ENCODE measurements around the gene SLC34A2.

SLC34A2 gene

DNA sequence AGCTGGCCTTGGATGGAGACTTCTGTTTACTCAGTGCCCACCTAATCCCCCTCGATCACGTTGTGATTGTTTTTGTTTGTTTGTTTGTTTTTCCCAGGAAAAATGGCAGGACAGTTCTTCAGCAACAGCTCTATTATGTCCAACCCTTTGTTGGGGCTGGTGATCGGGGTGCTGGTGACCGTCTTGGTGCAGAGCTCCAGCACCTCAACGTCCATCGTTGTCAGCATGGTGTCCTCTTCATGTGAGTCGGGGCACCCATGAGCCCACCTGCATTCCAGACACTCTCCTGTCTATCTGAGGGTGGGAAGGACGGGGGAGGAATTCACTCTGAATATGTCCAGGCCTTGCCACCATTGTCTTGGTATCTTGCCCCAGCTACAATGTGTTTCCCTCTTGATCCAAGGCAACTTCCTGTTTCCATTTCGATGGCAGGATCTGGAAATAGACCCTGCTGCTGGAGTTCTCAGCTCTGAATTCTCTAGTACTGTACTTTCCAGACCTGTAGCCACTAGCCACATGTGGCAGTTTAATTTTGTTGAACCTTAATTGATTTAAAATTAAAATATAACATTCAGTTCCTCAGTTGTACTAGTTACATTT lies 10.5 kb downstream of the SLC34A2 start:
- TF ChIP-seq EP300 (IDR thresholded peaks at IDR 0.05; ENCODE audit: borderline replicate concordance), result no peak
- no peak for TF ChIP-seq CEBPB (IDR thresholded peaks at IDR 0.05)
- no peak for TF ChIP-seq CREB1 (IDR thresholded peaks at IDR 0.05; ENCODE audit: low read depth)
- TF ChIP-seq, protein P1, sequence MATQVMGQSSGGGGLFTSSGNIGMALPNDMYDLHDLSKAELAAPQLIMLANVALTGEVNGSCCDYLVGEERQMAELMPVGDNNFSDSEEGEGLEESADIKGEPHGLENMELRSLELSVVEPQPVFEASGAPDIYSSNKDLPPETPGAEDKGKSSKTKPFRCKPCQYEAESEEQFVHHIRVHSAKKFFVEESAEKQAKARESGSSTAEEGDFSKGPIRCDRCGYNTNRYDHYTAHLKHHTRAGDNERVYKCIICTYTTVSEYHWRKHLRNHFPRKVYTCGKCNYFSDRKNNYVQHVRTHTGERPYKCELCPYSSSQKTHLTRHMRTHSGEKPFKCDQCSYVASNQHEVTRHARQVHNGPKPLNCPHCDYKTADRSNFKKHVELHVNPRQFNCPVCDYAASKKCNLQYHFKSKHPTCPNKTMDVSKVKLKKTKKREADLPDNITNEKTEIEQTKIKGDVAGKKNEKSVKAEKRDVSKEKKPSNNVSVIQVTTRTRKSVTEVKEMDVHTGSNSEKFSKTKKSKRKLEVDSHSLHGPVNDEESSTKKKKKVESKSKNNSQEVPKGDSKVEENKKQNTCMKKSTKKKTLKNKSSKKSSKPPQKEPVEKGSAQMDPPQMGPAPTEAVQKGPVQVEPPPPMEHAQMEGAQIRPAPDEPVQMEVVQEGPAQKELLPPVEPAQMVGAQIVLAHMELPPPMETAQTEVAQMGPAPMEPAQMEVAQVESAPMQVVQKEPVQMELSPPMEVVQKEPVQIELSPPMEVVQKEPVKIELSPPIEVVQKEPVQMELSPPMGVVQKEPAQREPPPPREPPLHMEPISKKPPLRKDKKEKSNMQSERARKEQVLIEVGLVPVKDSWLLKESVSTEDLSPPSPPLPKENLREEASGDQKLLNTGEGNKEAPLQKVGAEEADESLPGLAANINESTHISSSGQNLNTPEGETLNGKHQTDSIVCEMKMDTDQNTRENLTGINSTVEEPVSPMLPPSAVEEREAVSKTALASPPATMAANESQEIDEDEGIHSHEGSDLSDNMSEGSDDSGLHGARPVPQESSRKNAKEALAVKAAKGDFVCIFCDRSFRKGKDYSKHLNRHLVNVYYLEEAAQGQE (IDR thresholded peaks at IDR 0.05; ENCODE audit: low read depth), result no peak

DNA sequence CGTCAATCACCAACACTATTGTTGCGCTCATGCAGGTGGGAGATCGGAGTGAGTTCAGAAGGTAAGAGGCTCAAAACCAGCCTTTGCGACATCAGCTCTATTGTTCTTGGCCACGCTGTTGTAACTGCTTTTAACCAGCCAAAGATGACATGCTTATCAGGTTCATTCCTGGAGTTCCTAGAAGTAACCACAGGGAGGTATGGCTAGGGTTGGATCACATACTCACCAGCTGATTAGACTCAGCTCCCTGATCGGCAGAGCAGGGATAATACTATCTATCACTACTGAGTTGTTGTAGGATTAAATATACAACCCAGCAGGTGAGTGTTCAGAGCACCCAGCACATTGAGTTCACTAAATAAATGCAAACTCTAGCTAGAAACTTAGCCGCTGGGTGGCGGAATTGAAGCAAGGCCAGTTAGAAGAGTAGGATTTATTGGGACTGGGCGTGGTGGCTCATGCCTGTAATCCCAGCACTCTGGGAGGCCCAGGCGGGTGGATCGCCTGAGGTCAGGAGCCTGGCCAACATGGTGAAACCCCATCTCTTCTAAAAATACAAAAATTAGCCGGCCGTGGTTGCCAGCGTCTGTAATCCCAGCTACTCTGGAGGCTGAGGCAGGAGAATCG lies 12.4 kb downstream of the SLC34A2 start:
- TF ChIP-seq ZBTB7A (IDR thresholded peaks at IDR 0.05; ENCODE audit: low read depth) (no peak), TCF12 (IDR thresholded peaks at IDR 0.05; ENCODE audit: low read depth) (no peak), EP300 (IDR thresholded peaks at IDR 0.05; ENCODE audit: borderline replicate concordance) (peak; percentile 36; the same call in 1 of the 2 replicates), FOXM1 (IDR thresholded peaks at IDR 0.05; ENCODE audit: borderline replicate concordance, low read depth) (no peak), CEBPB (IDR thresholded peaks at IDR 0.05) (0 out of 2 replicates have a peak, but pooled peaks have one; percentile 5)

DNA sequence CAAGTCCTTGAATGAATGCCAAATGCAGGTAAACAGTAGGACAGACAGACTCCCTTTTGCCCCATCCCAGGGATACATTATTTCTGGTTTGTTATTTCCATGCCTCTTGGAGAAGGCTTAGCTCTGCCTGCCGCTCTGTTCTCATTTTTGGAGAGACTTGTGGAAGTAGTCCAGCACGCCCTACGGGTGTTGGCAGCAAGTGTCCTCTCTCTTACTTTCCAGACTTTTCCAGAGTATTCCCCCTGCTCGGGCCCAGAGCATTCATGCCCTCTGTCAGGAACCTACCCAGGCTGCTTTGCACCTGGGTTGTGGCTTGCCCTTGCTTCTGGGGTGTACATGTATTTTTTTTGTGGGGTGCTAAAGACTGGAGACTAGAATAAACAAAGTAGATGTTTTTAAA lies 15.3 kb downstream of the SLC34A2 start:
- TF ChIP-seq CREB1 (IDR thresholded peaks at IDR 0.05; ENCODE audit: low read depth), result no peak
- TF ChIP-seq TCF12 (IDR thresholded peaks at IDR 0.05; ENCODE audit: low read depth), result no peak
- TF ChIP-seq, protein P1 (IDR thresholded peaks at IDR 0.05; ENCODE audit: low read depth), result no peak
- no peak for TF ChIP-seq FOXM1 (IDR thresholded peaks at IDR 0.05; ENCODE audit: borderline replicate concordance, low read depth)
- no peak for TF ChIP-seq RAD21 (IDR thresholded peaks at IDR 0.05; ENCODE audit: low read depth)
- TF ChIP-seq TEAD4 (IDR thresholded peaks at IDR 0.05), result no peak
- TF ChIP-seq EP300 (IDR thresholded peaks at IDR 0.05; ENCODE audit: borderline replicate concordance), result no peak
- no peak for TF ChIP-seq EGR1 (IDR thresholded peaks at IDR 0.05)
- TF ChIP-seq TAF1 (IDR thresholded peaks at IDR 0.05; ENCODE audit: low read depth), result no peak
- TF ChIP-seq, protein P2, sequence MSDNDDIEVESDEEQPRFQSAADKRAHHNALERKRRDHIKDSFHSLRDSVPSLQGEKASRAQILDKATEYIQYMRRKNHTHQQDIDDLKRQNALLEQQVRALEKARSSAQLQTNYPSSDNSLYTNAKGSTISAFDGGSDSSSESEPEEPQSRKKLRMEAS (IDR thresholded peaks at IDR 0.05), result no peak
- TF ChIP-seq, protein P3, sequence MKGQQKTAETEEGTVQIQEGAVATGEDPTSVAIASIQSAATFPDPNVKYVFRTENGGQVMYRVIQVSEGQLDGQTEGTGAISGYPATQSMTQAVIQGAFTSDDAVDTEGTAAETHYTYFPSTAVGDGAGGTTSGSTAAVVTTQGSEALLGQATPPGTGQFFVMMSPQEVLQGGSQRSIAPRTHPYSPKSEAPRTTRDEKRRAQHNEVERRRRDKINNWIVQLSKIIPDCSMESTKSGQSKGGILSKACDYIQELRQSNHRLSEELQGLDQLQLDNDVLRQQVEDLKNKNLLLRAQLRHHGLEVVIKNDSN (IDR thresholded peaks at IDR 0.05), result no peak
- TF ChIP-seq YY1 (IDR thresholded peaks at IDR 0.05; ENCODE audit: low read depth), result no peak
- TF ChIP-seq NFIC (IDR thresholded peaks at IDR 0.05), result no peak
- no peak for TF ChIP-seq ZBTB7A (IDR thresholded peaks at IDR 0.05; ENCODE audit: low read depth)
- no peak for TF ChIP-seq CEBPB (IDR thresholded peaks at IDR 0.05)

DNA sequence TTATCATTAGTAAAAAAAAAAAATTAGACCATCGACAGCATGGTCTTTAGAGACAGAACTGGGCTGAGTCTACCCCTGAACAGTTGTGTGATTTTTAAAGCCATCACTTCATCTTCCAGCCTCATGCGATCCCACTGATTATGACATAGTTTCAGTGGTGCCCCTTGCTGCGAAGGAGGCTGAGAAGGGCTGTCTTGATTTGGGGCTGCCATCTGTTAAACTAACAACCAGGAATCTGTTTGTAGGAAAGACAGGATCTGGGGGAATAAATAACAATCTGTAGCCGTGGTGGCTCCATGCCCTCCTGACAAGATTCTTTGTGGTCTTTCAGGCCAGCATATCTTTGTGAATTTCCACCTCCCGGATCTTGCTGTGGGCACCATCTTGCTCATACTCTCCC lies 17.1 kb downstream of the SLC34A2 start:
- TF ChIP-seq RAD21 (IDR thresholded peaks at IDR 0.05; ENCODE audit: low read depth) (no peak), TCF12 (IDR thresholded peaks at IDR 0.05; ENCODE audit: low read depth) (no peak), YY1 (IDR thresholded peaks at IDR 0.05; ENCODE audit: low read depth) (no peak), ZBTB7A (IDR thresholded peaks at IDR 0.05; ENCODE audit: low read depth) (no peak), EGR1 (IDR thresholded peaks at IDR 0.05) (no peak), TAF1 (IDR thresholded peaks at IDR 0.05; ENCODE audit: low read depth) (no peak), NFIC (IDR thresholded peaks at IDR 0.05) (no peak), CREB1 (IDR thresholded peaks at IDR 0.05; ENCODE audit: low read depth) (no peak)

DNA sequence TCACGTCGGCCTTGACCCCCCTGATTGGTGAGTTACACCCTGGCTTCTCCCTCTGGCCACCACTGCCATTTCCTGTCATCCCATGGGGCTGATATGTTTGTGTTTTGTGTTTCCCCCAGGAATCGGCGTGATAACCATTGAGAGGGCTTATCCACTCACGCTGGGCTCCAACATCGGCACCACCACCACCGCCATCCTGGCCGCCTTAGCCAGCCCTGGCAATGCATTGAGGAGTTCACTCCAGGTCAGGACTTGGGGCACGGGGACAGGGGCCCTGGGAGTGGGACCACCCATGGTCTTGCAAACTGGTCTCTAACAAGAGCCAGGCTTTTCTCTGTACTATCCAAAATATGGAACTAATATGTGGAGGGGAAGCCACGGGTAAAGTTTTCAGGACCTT lies 18.7 kb downstream of the SLC34A2 start:
- no peak for TF ChIP-seq CREB1 (IDR thresholded peaks at IDR 0.05; ENCODE audit: low read depth)
- TF ChIP-seq TAF1 (IDR thresholded peaks at IDR 0.05; ENCODE audit: low read depth), result no peak
- TF ChIP-seq, protein P2 (IDR thresholded peaks at IDR 0.05), result no peak
- TF ChIP-seq EGR1 (IDR thresholded peaks at IDR 0.05), result no peak
- no peak for TF ChIP-seq FOXM1 (IDR thresholded peaks at IDR 0.05; ENCODE audit: borderline replicate concordance, low read depth)
- TF ChIP-seq TEAD4 (IDR thresholded peaks at IDR 0.05), result no peak
- TF ChIP-seq, protein P3 (IDR thresholded peaks at IDR 0.05), result no peak
- no peak for TF ChIP-seq EP300 (IDR thresholded peaks at IDR 0.05; ENCODE audit: borderline replicate concordance)
- TF ChIP-seq CEBPB (IDR thresholded peaks at IDR 0.05), result no peak
- TF ChIP-seq, protein P1 (IDR thresholded peaks at IDR 0.05; ENCODE audit: low read depth), result no peak
- no peak for TF ChIP-seq YY1 (IDR thresholded peaks at IDR 0.05; ENCODE audit: low read depth)
- no peak for TF ChIP-seq TCF12 (IDR thresholded peaks at IDR 0.05; ENCODE audit: low read depth)
- no peak for TF ChIP-seq RAD21 (IDR thresholded peaks at IDR 0.05; ENCODE audit: low read depth)
- no peak for TF ChIP-seq NFIC (IDR thresholded peaks at IDR 0.05)
- TF ChIP-seq ZBTB7A (IDR thresholded peaks at IDR 0.05; ENCODE audit: low read depth), result no peak

Data from Ishikawa (cell line).